H1 (cell line): ENCODE measurements around the gene FHIT. TPM values are rescaled to one million over a fixed set of nuclear protein-coding genes. Genes with fewer than 3 reads are reported as not detected.

ENCODE experiments used
- CTCF ChIA-PET: fragments of 300-600 bp; sonication (Branson Sonifier 250); formaldehyde crosslinking; loops from one replicate; lab custom pipeline; 2021; ENCODE audit not compliant: partially characterized antibody; lab: Charles Lee
- POLR2A ChIA-PET: fragments of 300-600 bp; sonication (Branson Sonifier 250); formaldehyde crosslinking; loops from one replicate; lab custom pipeline; 2021; ENCODE audit warnings: inconsistent platforms; ENCODE audit not compliant: partially characterized antibody; lab: Charles Lee
- DNase-seq, 2 experiments: peaks; one replicate each; pipeline versions ENCODE4 v3.0.0 to v3.0.0-alpha.2; 2010 to 2022; ENCODE audit warnings: low spot score in 2 of 2, low read depth in 1 of 2, mixed read lengths in 1 of 2
- FAIRE-seq: peaks from 2 replicates; lab custom pipeline; 2011; peaks lifted over from hg19 to GRCh38; lab: Jason Lieb, UNC
- H2AFZ ChIP-seq: 2 replicates; pipeline ENCODE4 v1.8.1; 2012; ENCODE audit warnings: low read length, inconsistent platforms
- H2AK5ac ChIP-seq: 2 replicates; pipeline ENCODE4 v1.6.1; 2013; ENCODE audit warnings: low read depth, low read length
- H2BK120ac ChIP-seq: replicated peaks from 2 replicates; pipeline ENCODE3; 2013; ENCODE audit warnings: low read depth, low read length, inconsistent platforms
- H2BK12ac ChIP-seq: 2 replicates; pipeline ENCODE4 v1.6.1; 2013; ENCODE audit warnings: low read depth, low read length
- H2BK15ac ChIP-seq: 2 replicates; pipeline ENCODE4 v1.6.1; 2013; ENCODE audit warnings: low read length
- H2BK20ac ChIP-seq: 2 replicates; pipeline ENCODE4 v1.6.1; 2013; ENCODE audit warnings: low read length
- H2BK5ac ChIP-seq: 2 replicates; pipeline ENCODE4 v1.6.1; 2013; ENCODE audit warnings: low read depth, low read length
- H3K14ac ChIP-seq: 2 replicates; pipeline ENCODE4 v1.6.1; 2013; ENCODE audit warnings: inconsistent platforms; ENCODE audit not compliant: insufficient read length
- H3K18ac ChIP-seq: 2 replicates; pipeline ENCODE4 v1.6.1; 2013; ENCODE audit warnings: low read length; ENCODE audit errors: extremely low read depth
- H3K23ac ChIP-seq: 2 replicates; pipeline ENCODE4 v1.6.1; 2013; ENCODE audit warnings: inconsistent platforms; ENCODE audit not compliant: insufficient read length
- H3K23me2 ChIP-seq: 2 replicates; pipeline ENCODE4 v1.6.1; 2013; ENCODE audit warnings: low read depth, low read length
- H3K27ac ChIP-seq: 2 replicates; pipeline ENCODE4 v1.6.1; 2011; ENCODE audit warnings: low read depth, low read length, inconsistent platforms
- H3K27me3 ChIP-seq, 4 experiments: replicated peaks in 1 of 4; 1 replicate in 1 of 4; 2 replicates in 3 of 4; pipeline versions ENCODE4 v1.6.1 to v1.8.1; 2011 to 2013; ENCODE audit warnings: low read length in 3 of 4, mild to moderate bottlenecking in 3 of 4, inconsistent platforms in 2 of 4, mixed read lengths in 2 of 4, moderate library complexity in 1 of 4; ENCODE audit not compliant: control insufficient read depth in 3 of 4, insufficient read depth in 3 of 4; ENCODE audit errors: extremely low read depth in 1 of 4
- H3K36me3 ChIP-seq, 4 experiments: 2 replicates each; pipeline versions ENCODE4 v1.6.1 to v1.8.1; 2011 to 2013; ENCODE audit warnings: mild to moderate bottlenecking in 4 of 4, low read length in 3 of 4, moderate library complexity in 2 of 4, control low read depth in 1 of 4, inconsistent platforms in 1 of 4; ENCODE audit not compliant: insufficient read depth in 4 of 4, control insufficient read depth in 2 of 4
- H3K4ac ChIP-seq: replicated peaks from 2 replicates; pipeline ENCODE3; 2013; ENCODE audit warnings: low read length, low read depth, mixed read lengths, inconsistent platforms; ENCODE audit not compliant: insufficient read length
- H3K4me1 ChIP-seq, 4 experiments: replicated peaks in 1 of 4; 1 replicate in 1 of 4; 2 replicates in 3 of 4; pipeline versions ENCODE4 v1.6.1 to v1.8.1; 2011 to 2013; ENCODE audit warnings: low read length in 3 of 4, inconsistent platforms in 2 of 4, mixed read lengths in 1 of 4; ENCODE audit not compliant: insufficient read depth in 4 of 4, control insufficient read depth in 3 of 4
- H3K4me2 ChIP-seq, 2 experiments: 2 replicates each; pipeline versions ENCODE4 v1.6.1 to v1.8.1; 2011 to 2013; ENCODE audit warnings: low read depth in 2 of 2, low read length in 2 of 2, control low read depth in 1 of 2, inconsistent platforms in 1 of 2, mild to moderate bottlenecking in 1 of 2; ENCODE audit not compliant: insufficient read depth in 1 of 2
- H3K4me3 ChIP-seq, 4 experiments: fragments of 200-600, 300-600 bp in 1 of 4; sonication (generic), shearing (Covaris generic), sonication (Bioruptor Twin) in 1 of 4; 2 replicates each; pipeline versions ENCODE4 v1.5.1 to v1.8.1; 2011 to 2016; ENCODE audit warnings: low read length in 4 of 4, low read depth in 3 of 4, control low read depth in 2 of 4, inconsistent platforms in 2 of 4, mild to moderate bottlenecking in 2 of 4, mixed read lengths in 1 of 4, moderate library complexity in 1 of 4; ENCODE audit not compliant: insufficient read depth in 2 of 4; ENCODE audit errors: extremely low read depth in 1 of 4
- H3K56ac ChIP-seq: replicated peaks from 2 replicates; pipeline ENCODE3; 2013; ENCODE audit warnings: low read depth, mild to moderate bottlenecking, mixed read lengths, low read length, inconsistent platforms; ENCODE audit not compliant: insufficient read length
- H3K79me1 ChIP-seq: 2 replicates; pipeline ENCODE4 v1.6.1; 2013; ENCODE audit warnings: low read depth, low read length, control low read depth
- H3K79me2 ChIP-seq, 2 experiments: 2 replicates each; pipeline versions ENCODE4 v1.6.1 to v1.8.1; 2012 to 2013; ENCODE audit warnings: low read length in 2 of 2, mild to moderate bottlenecking in 2 of 2, inconsistent platforms in 1 of 2; ENCODE audit not compliant: insufficient read depth in 2 of 2, control insufficient read depth in 1 of 2
- H3K9ac ChIP-seq, 4 experiments: replicated peaks in 1 of 4; 1 replicate in 1 of 4; 2 replicates in 3 of 4; pipeline versions ENCODE4 v1.6.1 to v1.8.1; 2011 to 2013; ENCODE audit warnings: low read depth in 3 of 4, low read length in 3 of 4, control low read depth in 2 of 4, mild to moderate bottlenecking in 2 of 4, moderate library complexity in 2 of 4, inconsistent platforms in 1 of 4; ENCODE audit errors: extremely low read depth in 1 of 4
- H3K9me3 ChIP-seq, 2 experiments: 2 replicates each; pipeline versions ENCODE4 v1.6.1 to v1.8.1; 2012 to 2013; ENCODE audit warnings: mild to moderate bottlenecking in 2 of 2, moderate library complexity in 2 of 2, control low read depth in 1 of 2, inconsistent platforms in 1 of 2, low read depth in 1 of 2, low read length in 1 of 2, mixed read lengths in 1 of 2; ENCODE audit not compliant: insufficient read depth in 2 of 2
- H4K20me1 ChIP-seq, 2 experiments: replicated peaks in 1 of 2; 2 replicates each; pipeline versions ENCODE3 to v1.8.1; 2011 to 2013; ENCODE audit warnings: inconsistent platforms in 2 of 2, low read length in 2 of 2, mild to moderate bottlenecking in 1 of 2; ENCODE audit not compliant: insufficient read depth in 2 of 2, control insufficient read depth in 1 of 2
- H4K5ac ChIP-seq: 2 replicates; pipeline ENCODE4 v1.6.1; 2013; ENCODE audit warnings: low read length, low read depth, mixed read lengths, inconsistent platforms; ENCODE audit not compliant: insufficient read length
- H4K8ac ChIP-seq: 2 replicates; pipeline ENCODE4 v1.8.0; 2013; ENCODE audit warnings: mild to moderate bottlenecking, moderate library complexity, low read length, inconsistent platforms; ENCODE audit not compliant: insufficient read depth; ENCODE audit errors: extremely low read depth
- H4K91ac ChIP-seq: replicated peaks from 2 replicates; pipeline ENCODE3; 2013; ENCODE audit warnings: low read length, mixed read lengths, inconsistent platforms; ENCODE audit not compliant: insufficient read length
- EGR1 ChIP-seq: IDR thresholded peaks from 2 replicates; pipeline ENCODE4 v1.6.1; 2011; ENCODE audit warnings: low read depth, low read length, borderline replicate concordance
- WGBS, 2 experiments: shearing (Covaris generic) in 1 of 2; methylation state at CpG; one replicate each; pipeline versions ENCODE4 v1.1.6 to v1.1.7; 2013 to 2015; ENCODE audit warnings: low lambda C conversion rate in 2 of 2, mixed read lengths in 2 of 2, inconsistent platforms in 1 of 2, low coverage in 1 of 2, missing lambda C conversion rate in 1 of 2; ENCODE audit not compliant: insufficient replicate concordance in 2 of 2, insufficient coverage in 1 of 2, insufficient read length in 1 of 2; ENCODE audit errors: extremely low coverage in 1 of 2, missing lambda C conversion rate in 1 of 2; 5-methylcytosine and 5-hydroxymethylcytosine counted together
- polyA plus RNA-seq, 7 experiments: library from polyadenylated mRNA; depleted of rRNA in 3 of 7; stranded (reverse) in 5 of 7; unstranded in 2 of 7; fragments of >200 nt in 5 of 7; fragments of 200-250 nt in 2 of 7; gene quantifications; 1 replicate in 5 of 7; 2 replicates in 1 of 7; 4 replicates in 1 of 7; pipeline versions ENCODE4 v1.2.1 to v1.2.3, GENCODE V29; 2011 to 2013; ENCODE audit warnings: missing spikeins in 2 of 7, mixed read lengths in 2 of 7
- total RNA-seq: library from RNA; stranded (reverse); fragmentation: NEBNext Ultra II Directional; extraction: Animal tissue kit (Norgen Biotek cat#: 25700); gene quantifications from 2 replicates; pipeline ENCODE4 v1.2.1, GENCODE V29; 2021
- TF ChIP-seq, protein P1 (sequence below), 3 experiments: IDR thresholded peaks; 1 replicate in 2 of 3; 2 replicates in 1 of 3; pipeline versions ENCODE4 v1.5.1 to v1.6.1; 2011; ENCODE audit warnings: low read length in 3 of 3, mild to moderate bottlenecking in 3 of 3, inconsistent platforms in 2 of 3, low read depth in 1 of 3, moderate library complexity in 1 of 3; ENCODE audit not compliant: insufficient read depth in 1 of 3; ENCODE audit errors: control extremely low read depth in 1 of 3

FHIT gene
- total and polyA plus RNA-seq, 2 of the 8 experiments (the other 6 are each of a cell fraction or from before 2014, with no cell fraction given), result 1.2 to 3.2 TPM

DNA sequence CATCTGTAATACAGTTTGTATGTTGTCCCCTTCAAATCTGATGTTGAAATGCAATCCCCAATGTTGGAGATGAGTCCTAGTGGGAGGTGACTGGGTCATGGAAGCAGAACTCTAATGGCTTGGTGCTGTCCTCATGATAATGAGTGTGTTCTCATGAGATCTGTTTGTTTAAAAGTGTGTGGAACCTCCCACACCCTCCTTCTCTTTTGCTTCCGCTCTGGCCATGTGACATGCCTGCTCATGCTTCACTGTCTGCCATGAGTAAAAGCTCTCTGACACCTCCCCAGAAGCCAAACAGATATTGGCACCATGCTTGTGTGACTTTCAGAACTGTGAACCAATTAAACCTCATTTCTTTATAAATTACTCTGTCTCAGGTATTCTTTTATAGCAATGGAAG is 1407.4 kb downstream of the FHIT start:
- H3K4ac ChIP-seq, result no peak overlapping the region
- POLR2A ChIA-PET, result no interaction called here
- TF ChIP-seq, protein P1, sequence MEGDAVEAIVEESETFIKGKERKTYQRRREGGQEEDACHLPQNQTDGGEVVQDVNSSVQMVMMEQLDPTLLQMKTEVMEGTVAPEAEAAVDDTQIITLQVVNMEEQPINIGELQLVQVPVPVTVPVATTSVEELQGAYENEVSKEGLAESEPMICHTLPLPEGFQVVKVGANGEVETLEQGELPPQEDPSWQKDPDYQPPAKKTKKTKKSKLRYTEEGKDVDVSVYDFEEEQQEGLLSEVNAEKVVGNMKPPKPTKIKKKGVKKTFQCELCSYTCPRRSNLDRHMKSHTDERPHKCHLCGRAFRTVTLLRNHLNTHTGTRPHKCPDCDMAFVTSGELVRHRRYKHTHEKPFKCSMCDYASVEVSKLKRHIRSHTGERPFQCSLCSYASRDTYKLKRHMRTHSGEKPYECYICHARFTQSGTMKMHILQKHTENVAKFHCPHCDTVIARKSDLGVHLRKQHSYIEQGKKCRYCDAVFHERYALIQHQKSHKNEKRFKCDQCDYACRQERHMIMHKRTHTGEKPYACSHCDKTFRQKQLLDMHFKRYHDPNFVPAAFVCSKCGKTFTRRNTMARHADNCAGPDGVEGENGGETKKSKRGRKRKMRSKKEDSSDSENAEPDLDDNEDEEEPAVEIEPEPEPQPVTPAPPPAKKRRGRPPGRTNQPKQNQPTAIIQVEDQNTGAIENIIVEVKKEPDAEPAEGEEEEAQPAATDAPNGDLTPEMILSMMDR (IDR thresholded peaks at IDR 0.05; ENCODE audit: control extremely low read depth in 1 of 3, insufficient read depth in 1 of 3, low read depth in 1 of 3, low read length in 3 of 3), result no peak
- TF ChIP-seq EGR1, result no peak

More for the DNA sequence above, 1407.4 kb downstream of the FHIT start:
- Histone ChIP-seq H4K5ac (no peak overlapping the region), H3K4me2 (no peak overlapping the region), H3K9me3 (no peaks in the 10 kb centered on the region), H4K91ac (no peak overlapping the region), H3K4me1 (no peaks in the 10 kb centered on the region), H2AK5ac (no peak overlapping the region), H3K23ac (no peak overlapping the region), H3K4me3 (no peak overlapping the region), H2BK120ac (no peak overlapping the region), H4K20me1 (no peaks in the 10 kb centered on the region), H2BK12ac (no peak overlapping the region), H3K9ac (no peak overlapping the region), H4K8ac (no peak overlapping the region), H3K27me3 (no peaks in the 10 kb centered on the region; a peak in 1 of 7 replicates), H3K79me1 (no peaks in the 10 kb centered on the region), H3K27ac (no peak overlapping the region), H2AFZ (no peak overlapping the region), H3K14ac (no peak overlapping the region), H3K18ac (no peak overlapping the region), H2BK5ac (no peak overlapping the region), H2BK15ac (no peak overlapping the region), H2BK20ac (no peak overlapping the region), H3K56ac (no peak overlapping the region), H3K23me2 (no peaks in the 10 kb centered on the region; the same call in 1 of the 2 replicates), H3K36me3 (no peaks in the 10 kb centered on the region), H3K79me2 (no peaks in the 10 kb centered on the region)
- DNase-seq (no peak), FAIRE-seq (no peak)
- 100% methylated on average over 1 of the region's 1 CpG; no CpG with 5 or more reads in 1 of the 2 experiments for WGBS, 2 experiments
- CTCF ChIA-PET, result interaction anchor here (0.7 kb wide), 1 partner anchor 1289 kb away, joined by 4 read pairs; no protein-coding TSS in a partner anchor
